ENCODE data around the gene CCT7.

The CCT7 gene

DNA sequence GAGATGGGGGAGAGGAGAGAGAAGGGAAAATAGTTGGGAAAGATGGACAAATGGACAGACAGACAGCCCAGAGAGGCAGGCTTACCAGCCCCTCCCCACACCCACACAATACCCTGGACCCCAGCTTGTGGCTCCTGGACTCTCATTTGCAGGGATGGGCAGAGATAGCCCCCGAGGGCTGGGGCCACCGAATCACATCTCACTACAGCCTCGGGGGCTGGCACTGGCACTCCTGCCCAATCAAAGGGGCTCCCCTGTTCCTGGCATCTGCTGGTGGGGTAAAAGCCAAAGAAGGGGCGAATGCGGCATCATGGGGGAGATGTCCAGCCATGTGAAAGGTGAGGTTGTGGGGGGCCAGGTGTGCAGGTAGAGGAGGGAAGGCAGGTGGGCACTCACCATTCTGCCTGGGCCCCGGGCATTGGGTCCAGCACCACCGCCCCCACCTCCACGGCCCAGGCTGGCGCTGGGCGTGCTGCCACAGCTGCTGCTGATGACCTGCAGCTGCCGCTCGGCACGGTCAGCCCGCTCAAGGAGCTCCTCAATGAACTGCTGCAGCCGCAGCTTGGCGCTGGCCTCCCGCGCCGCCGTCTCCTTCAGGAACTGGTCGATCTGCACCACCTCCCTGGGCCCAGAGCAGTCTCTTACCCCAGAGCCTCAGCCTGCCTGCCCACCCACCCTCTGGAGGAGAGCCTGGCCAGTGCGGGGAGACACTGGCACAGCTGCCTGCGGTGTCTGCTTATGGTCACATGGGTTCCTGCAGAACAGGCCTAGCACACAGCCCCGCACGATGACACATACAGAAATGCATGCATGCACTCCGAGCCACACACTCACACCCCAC is 32.2 kb downstream of the CCT7 start:
- DNase-seq (ENCODE audit: low read depth in 2 of 3, low spot score in 1 of 3) = no peak

- DNase-seq (ENCODE audit: low read depth in 2 of 3, low spot score in 1 of 3) = no peak
Measured at GRCh38 chr2:73267008-73267407, 32.9 kb downstream of the CCT7 start.

GRCh38 chr2:73268366-73268829 is 34.3 kb downstream of the CCT7 start:
- DNase-seq (ENCODE audit: low read depth in 2 of 3, low spot score in 1 of 3) = no peak

DNA sequence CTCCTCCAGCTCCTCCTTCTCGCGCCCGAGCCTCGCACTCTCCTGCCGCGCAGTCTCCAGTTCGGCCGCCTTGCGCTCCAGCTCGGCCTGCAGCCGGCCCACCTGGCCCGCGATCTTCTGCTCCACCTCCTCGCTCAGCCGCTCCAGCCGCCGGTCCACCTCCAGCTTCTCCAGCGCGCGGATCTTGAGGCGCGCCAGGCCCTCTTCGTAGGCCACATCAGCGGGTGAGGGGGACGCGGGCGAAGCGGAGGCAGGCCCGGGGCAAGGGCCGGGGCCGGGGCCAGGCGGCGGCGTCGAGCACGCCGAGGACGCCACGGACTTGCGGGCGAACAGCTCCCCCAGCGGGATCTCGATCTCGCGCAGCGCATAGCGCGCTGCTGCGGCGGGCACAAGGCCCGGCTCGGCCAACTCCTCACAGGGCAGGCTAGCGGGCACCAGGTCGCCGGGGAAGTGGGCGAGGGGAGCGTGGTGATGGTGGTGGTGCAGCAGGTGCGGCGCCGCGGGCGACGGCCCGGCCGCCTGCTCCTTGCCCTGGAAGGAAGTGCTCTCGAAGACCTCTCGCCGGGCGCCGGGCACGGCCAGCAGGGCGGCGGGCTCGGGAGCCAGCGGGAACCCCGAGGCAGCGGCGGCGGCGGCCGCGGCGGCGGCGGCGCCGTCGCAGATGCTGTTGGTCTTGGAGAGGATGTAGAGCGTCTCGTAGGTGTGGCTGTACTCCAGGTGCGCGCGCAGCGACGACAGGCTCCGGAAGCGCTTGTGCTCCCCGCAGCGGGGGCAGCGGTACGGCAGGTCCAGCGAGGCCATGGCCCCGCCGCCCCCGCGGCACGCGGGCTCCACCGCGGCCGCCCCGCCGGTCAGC is 35.0 kb downstream of the CCT7 start:
- DNase-seq (ENCODE audit: low read depth in 2 of 3, low spot score in 1 of 3) = peak in 2 of 3 donors; percentile 46 to 55

DNA sequence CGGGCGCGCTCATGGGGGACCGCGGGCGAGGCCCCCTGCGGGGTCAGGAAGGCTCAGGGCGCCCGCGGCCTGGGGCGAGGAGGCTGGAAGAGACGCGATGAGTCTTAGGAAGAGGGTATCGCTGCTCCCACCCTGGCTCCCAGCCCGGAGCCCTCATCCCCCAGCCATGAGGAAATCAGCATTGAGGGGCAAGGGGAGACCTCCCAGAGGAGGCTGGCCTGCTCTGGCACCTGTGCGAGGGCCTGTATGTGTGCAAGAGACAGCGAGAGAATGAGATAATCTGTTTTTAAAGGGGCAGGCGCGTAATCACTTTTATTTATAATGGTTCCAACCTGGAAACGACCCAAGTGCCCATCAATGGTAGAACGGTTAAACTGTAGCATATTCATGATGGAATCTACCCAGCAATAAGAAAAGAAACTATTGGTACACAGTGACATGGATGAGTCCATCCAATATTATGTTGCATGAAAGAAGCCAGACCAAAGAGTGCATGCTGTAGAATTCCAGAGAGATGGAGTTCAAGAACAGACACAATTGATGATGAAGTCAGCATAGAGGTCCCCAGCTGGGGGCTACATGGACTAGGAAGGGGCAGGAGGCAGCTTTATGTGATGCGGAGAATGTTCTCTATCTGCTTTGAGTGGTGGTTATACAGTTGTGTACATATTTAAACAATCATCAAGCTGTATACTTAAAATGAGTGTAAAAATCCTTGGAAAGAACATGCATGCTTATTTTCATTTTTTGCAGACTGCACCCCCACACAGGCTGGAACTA is 35.8 kb downstream of the CCT7 start:
- no peak for DNase-seq (ENCODE audit: low read depth in 2 of 3, low spot score in 1 of 3)

DNA sequence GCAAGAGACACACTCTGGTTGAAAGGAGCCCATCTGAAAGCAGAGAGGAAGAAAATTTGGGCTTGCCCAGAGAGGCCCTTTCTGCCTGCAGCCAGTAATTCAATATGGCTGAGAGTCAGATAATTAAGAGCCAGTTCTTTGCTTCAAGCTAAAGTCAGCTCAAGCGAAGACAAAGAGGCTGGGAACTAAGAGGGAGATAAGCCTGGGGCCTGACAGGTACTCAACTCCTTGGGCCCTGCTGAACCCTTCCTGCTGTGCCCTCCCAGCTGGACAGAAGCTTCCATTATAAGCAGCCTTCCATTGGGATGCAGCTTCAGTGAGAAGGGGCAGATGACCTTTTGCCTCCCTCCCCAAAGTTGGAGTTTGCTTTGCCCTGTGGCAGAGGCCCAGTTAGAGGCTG is 38.2 kb downstream of the CCT7 start:
- no peak for DNase-seq (ENCODE audit: low read depth in 2 of 3, low spot score in 1 of 3)

GRCh38 chr2:73279852-73280251 is 45.7 kb downstream of the CCT7 start:
- no peak for DNase-seq (ENCODE audit: low read depth in 2 of 3, low spot score in 1 of 3)

GRCh38 chr2:73281244-73281643 is 47.1 kb downstream of the CCT7 start:
- DNase-seq (ENCODE audit: low read depth in 2 of 3, low spot score in 1 of 3) = no peak

- no peak for DNase-seq (ENCODE audit: low read depth in 2 of 3, low spot score in 1 of 3)
Measured at GRCh38 chr2:73282924-73283544, 48.9 kb downstream of the CCT7 start.

DNA sequence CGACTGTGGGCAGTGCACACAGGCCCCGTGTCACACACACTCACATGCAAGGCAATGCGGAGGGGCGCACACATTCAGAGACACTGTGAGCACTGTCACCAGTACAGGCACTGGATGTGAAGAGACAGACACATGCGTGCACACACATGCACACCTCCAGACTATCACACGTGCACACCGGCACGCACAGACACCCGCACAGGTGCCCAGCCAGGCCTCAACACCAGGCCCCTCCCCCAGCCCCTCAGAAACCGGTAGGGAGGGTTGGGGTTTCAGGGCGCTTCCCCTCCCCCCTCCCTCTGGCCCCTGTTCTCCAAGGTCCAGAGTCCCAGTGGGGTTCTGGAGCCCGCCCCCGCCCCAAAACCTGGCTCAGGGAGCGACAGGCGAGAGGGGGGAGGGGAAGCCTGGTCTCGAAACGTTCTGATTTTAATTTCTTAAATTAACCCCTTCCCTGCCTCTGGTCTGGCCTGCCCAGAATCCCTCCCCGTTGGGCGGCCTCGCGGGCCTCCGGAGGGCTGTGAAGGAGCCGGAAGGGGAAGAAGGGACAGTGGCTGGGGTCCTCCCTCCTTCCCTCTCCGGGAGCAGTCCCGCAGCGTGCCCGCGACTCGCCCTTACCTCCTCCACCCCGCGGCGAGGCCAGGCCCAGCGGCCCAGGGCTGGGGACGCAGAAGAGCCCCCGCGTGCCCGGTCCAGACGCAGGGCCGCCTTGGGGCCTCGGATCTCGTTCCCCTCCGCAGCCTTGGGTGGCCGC is 49.6 kb downstream of the CCT7 start:
- DNase-seq (ENCODE audit: low read depth in 2 of 3, low spot score in 1 of 3) = no peak

- peak; percentile 52 to 73 (median 56) for DNase-seq (ENCODE audit: low read depth in 2 of 3, low spot score in 1 of 3)
Measured at GRCh38 chr2:73284296-73285158, 50.4 kb downstream of the CCT7 start, which contains the start of gene FBXO41. FBXO41 (minus strand) TSS chr2:73284478; CDS start chr2:73269630, 14,848 bp downstream.

GRCh38 chr2:73285159-73285739 is 51.1 kb downstream of the CCT7 start:
- no peak for DNase-seq (ENCODE audit: low read depth in 2 of 3, low spot score in 1 of 3)

GRCh38 chr2:73286134-73286655 is 52.1 kb downstream of the CCT7 start:
- no peak for DNase-seq (ENCODE audit: low read depth in 2 of 3, low spot score in 1 of 3)

- no peak for DNase-seq (ENCODE audit: low read depth in 2 of 3, low spot score in 1 of 3)
Measured at GRCh38 chr2:73289304-73289703, 55.2 kb downstream of the CCT7 start.

GRCh38 chr2:73290049-73290839 is 56.1 kb downstream of the CCT7 start:
- peak in 1 of 3 donors; percentile 37 for DNase-seq (ENCODE audit: low read depth in 2 of 3, low spot score in 1 of 3)

DNA sequence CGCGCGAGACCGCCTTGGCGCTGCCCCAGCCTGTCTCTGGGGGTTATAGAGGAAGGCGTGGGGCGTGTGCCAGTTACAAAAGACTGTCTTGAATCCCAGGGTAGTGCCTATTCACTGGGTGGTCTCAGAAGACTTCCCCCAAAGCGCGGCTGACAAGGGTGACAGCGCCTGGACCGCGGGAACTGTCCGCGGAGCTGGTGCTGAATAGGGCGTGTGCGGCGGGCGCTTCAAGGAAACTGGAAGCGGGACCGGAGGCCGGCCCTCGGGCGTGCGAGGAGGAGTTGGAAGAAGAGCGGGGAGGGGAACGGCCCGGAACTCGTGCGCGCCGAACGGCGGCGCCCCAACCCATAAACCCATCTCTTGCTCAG is 57.0 kb downstream of the CCT7 start:
- peak in 1 of 3 donors; percentile 52 for DNase-seq (ENCODE audit: low read depth in 2 of 3, low spot score in 1 of 3)

GRCh38 chr2:73291461-73292315 is 57.6 kb downstream of the CCT7 start:
- DNase-seq (ENCODE audit: low read depth in 2 of 3, low spot score in 1 of 3) = no peak

Data from stimulated activated CD4-positive, alpha-beta T cell treated with anti-CD3 and anti-CD28 coated beads, Interleukin-12 subunit alpha, Interleukin-12 subunit beta, amount 100 ng/mL, for 48 hours (primary cell).